SK-N-SH (cell line): ENCODE measurements around the gene APC2. TPM values are rescaled to one million over a fixed set of nuclear protein-coding genes. Genes with fewer than 3 reads are reported as not detected.

Source experiments
- CTCF ChIA-PET: fragments of 300-600, 350-600 bp; formaldehyde crosslinking; extraction: SDS; loops from one replicate; lab custom pipeline; 2021; lab: Yijun Ruan, JAX
- POLR2A ChIA-PET: fragments of 350-600 bp; sonication (Branson Sonifier 250); formaldehyde crosslinking; extraction: SDS; loops from one replicate; lab custom pipeline; 2020; ENCODE audit warnings: antibody characterized with exemption, inconsistent platforms; lab: Yijun Ruan, JAX
- DNase-seq: peaks from one replicate; pipeline ENCODE4 v3.0.0; 2012
- H2AFZ ChIP-seq: fragments of 200-600 bp; sonication (generic); 2 replicates; pipeline ENCODE4 v1.8.1; 2016; ENCODE audit warnings: antibody characterized with exemption, mild to moderate bottlenecking, low read depth
- H3F3A ChIP-seq: fragments of 200-600 bp; sonication (generic); replicated peaks from 2 replicates; pipeline ENCODE3; 2016; ENCODE audit warnings: antibody characterized with exemption, mild to moderate bottlenecking; ENCODE audit not compliant: insufficient read depth
- H3K27ac ChIP-seq, 2 experiments: fragments of 200-500 bp in 1 of 2; fragments of 200-600 bp in 1 of 2; sonication (Bioruptor generic) in 1 of 2; sonication (generic), shearing (Covaris generic) in 1 of 2; 2 replicates each; pipeline versions ENCODE4 v1.5.1 to v1.6.1; 2014 to 2016; ENCODE audit warnings: low read depth in 2 of 2, inconsistent platforms in 1 of 2, low read length in 1 of 2, mild to moderate bottlenecking in 1 of 2, mixed read lengths in 1 of 2
- H3K27me3 ChIP-seq: fragments of 200-600 bp; sonication (generic), shearing (Covaris generic); 2 replicates; pipeline ENCODE4 v1.6.1; 2016; ENCODE audit warnings: mixed run types; ENCODE audit not compliant: insufficient read depth
- H3K36me3 ChIP-seq, 2 experiments: fragments of 200-500 bp in 1 of 2; fragments of 200-600 bp in 1 of 2; sonication (Bioruptor generic) in 1 of 2; sonication (generic) in 1 of 2; replicated peaks in 1 of 2; 2 replicates each; pipeline versions ENCODE3 to v1.5.1; 2014 to 2016; ENCODE audit warnings: low read length in 1 of 2, mild to moderate bottlenecking in 1 of 2; ENCODE audit not compliant: insufficient read depth in 2 of 2, control insufficient read depth in 1 of 2
- H3K4me1 ChIP-seq, 2 experiments: fragments of 200-500 bp in 1 of 2; fragments of 200-600 bp in 1 of 2; sonication (Bioruptor generic) in 1 of 2; sonication (generic), shearing (Covaris generic) in 1 of 2; 2 replicates each; pipeline versions ENCODE4 v1.5.1 to v1.6.1; 2014 to 2016; ENCODE audit warnings: low read depth in 1 of 2, low read length in 1 of 2, mixed run types in 1 of 2; ENCODE audit not compliant: insufficient read depth in 2 of 2, control insufficient read depth in 1 of 2
- H3K4me2 ChIP-seq: fragments of 200-600 bp; sonication (generic), shearing (Covaris generic); 2 replicates; pipeline ENCODE4 v1.6.1; 2017; ENCODE audit warnings: mixed run types
- H3K4me3 ChIP-seq, 2 experiments: fragments of 200-500 bp in 1 of 2; fragments of 200-600 bp in 1 of 2; sonication (Bioruptor generic) in 1 of 2; sonication (generic), shearing (Covaris generic) in 1 of 2; 2 replicates each; pipeline versions ENCODE4 v1.5.1 to v1.8.1; 2014 to 2016; ENCODE audit warnings: low read depth in 2 of 2, inconsistent platforms in 1 of 2, low read length in 1 of 2, mild to moderate bottlenecking in 1 of 2, mixed read lengths in 1 of 2, moderate library complexity in 1 of 2
- H3K79me2 ChIP-seq: fragments of 200-600 bp; sonication (generic); 2 replicates; pipeline ENCODE4 v1.8.1; 2017; ENCODE audit warnings: mild to moderate bottlenecking; ENCODE audit not compliant: insufficient read depth
- H3K9ac ChIP-seq: fragments of 200-600 bp; sonication (generic); 2 replicates; pipeline ENCODE4 v1.6.1; 2017; ENCODE audit warnings: mixed run types
- H3K9me2 ChIP-seq: fragments of 200-600 bp; sonication (generic); 2 replicates; pipeline ENCODE4 v1.6.1; 2017; ENCODE audit warnings: mixed run types
- H3K9me3 ChIP-seq: fragments of 200-600 bp; sonication (generic); 2 replicates; pipeline ENCODE4 v1.6.1; 2017; ENCODE audit warnings: mixed run types, mild to moderate bottlenecking, moderate library complexity
- H4K20me1 ChIP-seq: fragments of 200-600 bp; sonication (generic); 2 replicates; pipeline ENCODE4 v1.6.1; 2017; ENCODE audit warnings: mild to moderate bottlenecking, mixed run types; ENCODE audit not compliant: insufficient read depth
- CTCF ChIP-seq: fragments of 200-600 bp; sonication (generic); IDR thresholded peaks from 2 replicates; pipeline ENCODE4 v1.6.1; 2017; ENCODE audit warnings: antibody characterized with exemption, mild to moderate bottlenecking, moderate library complexity
- EP300 ChIP-seq, 2 experiments: IDR thresholded peaks; 2 replicates each; pipeline versions ENCODE4 v1.4.0 to v1.6.1; 2012; ENCODE audit warnings: borderline replicate concordance in 1 of 2, low read depth in 1 of 2, low read length in 1 of 2
- EZH2phosphoT487 ChIP-seq: fragments of 200-600 bp; sonication (generic); IDR thresholded peaks from 2 replicates; pipeline ENCODE4 v1.6.1; 2017; ENCODE audit warnings: low read depth, mixed run types, mild to moderate bottlenecking, antibody characterized with exemption, moderate library complexity, borderline replicate concordance
- JUND ChIP-seq: IDR thresholded peaks from 2 replicates; pipeline ENCODE4 v1.4.0; 2012
- NFIC ChIP-seq: IDR thresholded peaks from 2 replicates; pipeline ENCODE4 v1.4.0; 2012; ENCODE audit warnings: borderline replicate concordance
- REST ChIP-seq: IDR thresholded peaks from 2 replicates; pipeline ENCODE4 v1.6.1; 2012; ENCODE audit warnings: mild to moderate bottlenecking, low read depth, low read length, moderate library complexity
- RFX5 ChIP-seq: IDR thresholded peaks from 2 replicates; pipeline ENCODE4 v1.6.1; 2012; ENCODE audit warnings: mild to moderate bottlenecking, improper control_type of control experiment, low read length
- TEAD4 ChIP-seq: IDR thresholded peaks from 2 replicates; pipeline ENCODE4 v1.4.0; 2012; ENCODE audit warnings: mild to moderate bottlenecking, borderline replicate concordance; ENCODE audit not compliant: insufficient read depth
- ZBTB33 ChIP-seq: IDR thresholded peaks from 2 replicates; pipeline ENCODE4 v1.4.0; 2012; ENCODE audit warnings: low read depth, borderline replicate concordance
- WGBS: methylation state at CpG from one replicate; pipeline ENCODE4 v1.1.6; 2017; ENCODE audit warnings: low lambda C conversion rate; 5-methylcytosine and 5-hydroxymethylcytosine counted together
- polyA plus RNA-seq, 3 experiments: library from polyadenylated mRNA; depleted of rRNA; stranded (reverse); fragments of >200 nt; gene quantifications; 2 replicates each; pipeline ENCODE4 v1.2.3, GENCODE V29; 2012

The APC2 gene
- polyA plus RNA-seq, 1 of the 3 experiments (the other 2 are of a cell fraction), result 1.3 TPM

GRCh38 chr19:1453525-1454364 lies 3.8 kb downstream of the APC2 start (continued):
- no peak for TF ChIP-seq ZBTB33
- TF ChIP-seq CTCF, result no peak
- TF ChIP-seq EZH2phosphoT487, result no peak
- TF ChIP-seq RFX5, result no peak
- TF ChIP-seq TEAD4, result no peak

- no peak for DNase-seq
- ChIA-PET POLR2A (interaction anchor here (0.6 to 2.7 kb wide), 3 partner anchors 10 to 186 kb away, joined by 5 to 10 read pairs (median 10); partner anchors contain the start of gene CIRBP), CTCF (interaction anchor here (0.7 to 3.5 kb wide), 3 partner anchors 10 to 48 kb away, joined by 3 to 16 read pairs (median 4); no protein-coding TSS in a partner anchor)
- Histone ChIP-seq H3K36me3 (no peaks in the 10 kb centered on the region), H3K9me2 (no peaks in the 10 kb centered on the region), H3K27me3 (no peaks in the 10 kb centered on the region), H3K4me1 (peaks cover 0 to 26% of the 10 kb centered on the region in 2 experiments; a peak in 1 of 4 replicates), H3K4me2 (no peak overlapping the region), H3K9ac (no peak overlapping the region), H3K4me3 (no peak overlapping the region), H3K79me2 (no peaks in the 10 kb centered on the region), H4K20me1 (peaks cover 18% of the 10 kb centered on the region; the same call in 1 of the 2 replicates), H3F3A (peaks cover 9% of the 10 kb centered on the region), H3K9me3 (no peaks in the 10 kb centered on the region), H2AFZ (no peak overlapping the region), H3K27ac (no peak overlapping the region)
- WGBS, result 94% methylated on average over 9 of the region's 22 CpGs
- TF ChIP-seq NFIC (no peak), TEAD4 (no peak), REST (no peak), EP300 (IDR thresholded peaks at IDR 0.05; ENCODE audit: borderline replicate concordance in 1 of 2, low read depth in 1 of 2, low read length in 1 of 2) (no peak), JUND (no peak)
Measured at GRCh38 chr19:1455002-1455335, 5.0 kb downstream of the APC2 start.
